ENCODE data around the gene BRPF1. TPM values are rescaled to one million over a fixed set of nuclear protein-coding genes. Genes with fewer than 3 reads are reported as not detected.

Gene BRPF1
- total RNA-seq, 2 donors from 2014 or later: 16.4 to 21.0 TPM

DNA sequence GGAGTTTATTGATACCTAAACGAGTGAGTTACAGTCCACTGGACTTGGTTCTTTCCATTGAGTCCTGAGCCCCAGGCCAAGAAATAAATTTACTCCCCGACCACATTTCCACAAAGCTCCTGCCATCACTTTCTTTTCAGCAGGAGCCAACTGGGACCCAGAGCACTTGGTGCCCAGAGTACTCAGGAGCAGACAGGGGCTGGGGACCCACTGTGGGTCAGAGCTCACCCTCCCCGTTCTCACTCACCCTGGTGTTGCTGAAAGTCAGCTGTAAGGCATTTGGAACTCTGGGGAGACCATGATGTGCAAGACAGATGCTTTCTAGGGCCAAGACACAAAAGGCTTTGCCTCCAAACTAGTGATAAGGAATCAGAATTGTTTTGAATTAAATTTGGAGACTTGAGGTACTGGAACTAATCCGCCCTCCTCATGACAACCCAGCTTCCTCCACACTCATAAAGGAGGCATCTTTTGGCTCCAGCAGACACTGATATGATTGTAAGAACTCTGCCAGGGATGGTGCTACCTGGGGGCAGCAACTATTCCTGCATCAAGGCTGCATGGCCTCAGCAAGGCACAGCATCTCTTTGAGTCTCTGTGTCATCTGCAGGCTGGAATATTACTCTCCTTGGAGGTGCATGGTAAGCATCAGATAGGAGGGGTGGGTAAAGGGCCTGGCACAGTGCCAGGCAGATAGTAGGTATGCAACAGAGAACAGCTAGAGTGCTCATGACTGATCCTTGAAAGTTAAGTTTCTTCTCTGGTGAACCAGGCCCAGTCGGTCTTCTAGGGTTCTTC lies 45.6 kb downstream of the BRPF1 start:
- no peak for ATAC-seq (ENCODE audit: insufficient number of reproducible peaks, low FRiP score, low read depth)
- no peaks in the 10 kb centered on the region for H3K9me3 ChIP-seq
- no peaks in the 10 kb centered on the region for H3K27me3 ChIP-seq (replicated peaks; ENCODE audit: insufficient read depth)
- TF ChIP-seq, protein P1, sequence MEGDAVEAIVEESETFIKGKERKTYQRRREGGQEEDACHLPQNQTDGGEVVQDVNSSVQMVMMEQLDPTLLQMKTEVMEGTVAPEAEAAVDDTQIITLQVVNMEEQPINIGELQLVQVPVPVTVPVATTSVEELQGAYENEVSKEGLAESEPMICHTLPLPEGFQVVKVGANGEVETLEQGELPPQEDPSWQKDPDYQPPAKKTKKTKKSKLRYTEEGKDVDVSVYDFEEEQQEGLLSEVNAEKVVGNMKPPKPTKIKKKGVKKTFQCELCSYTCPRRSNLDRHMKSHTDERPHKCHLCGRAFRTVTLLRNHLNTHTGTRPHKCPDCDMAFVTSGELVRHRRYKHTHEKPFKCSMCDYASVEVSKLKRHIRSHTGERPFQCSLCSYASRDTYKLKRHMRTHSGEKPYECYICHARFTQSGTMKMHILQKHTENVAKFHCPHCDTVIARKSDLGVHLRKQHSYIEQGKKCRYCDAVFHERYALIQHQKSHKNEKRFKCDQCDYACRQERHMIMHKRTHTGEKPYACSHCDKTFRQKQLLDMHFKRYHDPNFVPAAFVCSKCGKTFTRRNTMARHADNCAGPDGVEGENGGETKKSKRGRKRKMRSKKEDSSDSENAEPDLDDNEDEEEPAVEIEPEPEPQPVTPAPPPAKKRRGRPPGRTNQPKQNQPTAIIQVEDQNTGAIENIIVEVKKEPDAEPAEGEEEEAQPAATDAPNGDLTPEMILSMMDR (IDR thresholded peaks at IDR 0.05): no peak
- H3K27ac ChIP-seq: no peak overlapping the region
- no peak overlapping the region for H3K4me3 ChIP-seq
- DNase-seq (ENCODE audit: low spot score): no peak
- H3K4me1 ChIP-seq (ENCODE audit: control insufficient read depth in 1 of 2, low read depth in 2 of 2): peaks cover 6 to 8% of the 10 kb centered on the region in 2 donors
- peaks cover 14% of the 10 kb centered on the region for H3K36me3 ChIP-seq

DNA sequence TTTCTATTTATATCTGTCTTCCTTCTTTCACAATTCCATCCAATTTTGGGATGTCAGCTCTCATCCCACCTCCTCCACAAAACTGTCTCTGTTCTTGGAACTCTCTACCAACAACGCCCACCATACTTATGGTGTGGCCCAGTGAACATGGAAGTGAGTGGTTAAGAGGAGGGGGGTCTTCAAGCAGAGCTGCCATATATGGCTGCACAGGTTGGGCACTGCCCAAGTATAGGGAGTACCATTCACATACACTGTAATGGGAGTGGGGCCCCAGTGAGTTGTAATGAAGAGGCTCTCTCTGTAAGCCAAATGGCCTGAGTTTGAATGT lies 46.1 kb downstream of the BRPF1 start:
- ATAC-seq (ENCODE audit: insufficient number of reproducible peaks, low FRiP score, low read depth): no peak
- Histone ChIP-seq H3K27me3 (replicated peaks; ENCODE audit: insufficient read depth) (no peaks in the 10 kb centered on the region), H3K4me1 (ENCODE audit: control insufficient read depth in 1 of 2, low read depth in 2 of 2) (peaks cover 6 to 8% of the 10 kb centered on the region in 2 donors), H3K4me3 (no peak overlapping the region), H3K27ac (no peak overlapping the region), H3K36me3 (peaks cover 16% of the 10 kb centered on the region), H3K9me3 (no peaks in the 10 kb centered on the region)
- no peak for DNase-seq (ENCODE audit: low spot score)
- TF ChIP-seq, protein P1 (IDR thresholded peaks at IDR 0.05): no peak

DNA sequence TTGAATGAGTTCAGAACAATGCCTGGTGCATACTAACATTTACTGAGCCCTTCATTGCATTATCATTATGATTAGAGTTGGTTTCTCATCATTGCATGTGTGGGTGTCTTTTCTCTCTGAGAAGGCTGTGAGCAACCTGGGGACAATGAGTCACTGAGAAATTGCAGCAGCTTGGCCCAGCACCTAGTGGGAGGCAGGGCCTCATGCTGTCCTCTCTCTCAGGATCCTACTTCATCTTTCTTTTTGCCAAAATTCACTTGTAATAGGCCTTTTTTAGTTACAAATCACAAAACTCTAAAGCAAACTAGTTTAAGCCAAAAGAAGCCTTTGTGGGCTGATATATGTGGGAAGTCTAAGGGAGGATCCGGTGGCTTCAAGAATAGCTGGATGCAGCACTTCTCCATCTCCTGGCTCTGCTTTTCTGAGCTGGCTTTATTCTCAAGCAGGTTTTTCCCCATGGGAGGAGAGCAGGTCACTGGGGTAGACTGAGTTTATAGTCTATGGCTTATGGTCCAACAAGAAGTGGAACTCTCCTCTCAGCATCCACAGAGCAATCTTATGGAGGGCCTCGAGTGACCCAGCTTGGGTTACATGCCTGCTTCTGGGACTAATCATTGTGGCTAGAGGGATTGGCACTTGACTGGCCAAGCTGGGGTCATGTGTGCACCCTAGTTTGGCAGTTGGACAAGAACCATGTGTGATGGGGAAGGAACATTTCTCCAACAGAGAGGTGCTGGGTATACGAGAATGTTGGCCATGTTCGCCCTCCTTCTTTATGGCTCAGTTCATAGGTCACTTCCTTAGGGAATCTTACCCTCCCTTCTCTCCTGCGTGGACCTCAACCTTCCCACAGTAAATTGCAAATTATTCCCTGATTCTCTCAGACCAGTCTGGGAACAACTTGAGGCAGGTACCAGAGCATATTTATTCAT lies 46.9 kb downstream of the BRPF1 start:
- Histone ChIP-seq H3K4me1 (ENCODE audit: control insufficient read depth in 1 of 2, low read depth in 2 of 2) (peaks cover 6 to 8% of the 10 kb centered on the region in 2 donors), H3K9me3 (no peaks in the 10 kb centered on the region), H3K36me3 (peaks cover 18% of the 10 kb centered on the region), H3K4me3 (no peak overlapping the region), H3K27ac (no peak overlapping the region), H3K27me3 (replicated peaks; ENCODE audit: insufficient read depth) (no peaks in the 10 kb centered on the region)
- DNase-seq (ENCODE audit: low spot score): no peak
- TF ChIP-seq, protein P1 (IDR thresholded peaks at IDR 0.05): no peak
- ATAC-seq (ENCODE audit: insufficient number of reproducible peaks, low FRiP score, low read depth): no peak

DNA sequence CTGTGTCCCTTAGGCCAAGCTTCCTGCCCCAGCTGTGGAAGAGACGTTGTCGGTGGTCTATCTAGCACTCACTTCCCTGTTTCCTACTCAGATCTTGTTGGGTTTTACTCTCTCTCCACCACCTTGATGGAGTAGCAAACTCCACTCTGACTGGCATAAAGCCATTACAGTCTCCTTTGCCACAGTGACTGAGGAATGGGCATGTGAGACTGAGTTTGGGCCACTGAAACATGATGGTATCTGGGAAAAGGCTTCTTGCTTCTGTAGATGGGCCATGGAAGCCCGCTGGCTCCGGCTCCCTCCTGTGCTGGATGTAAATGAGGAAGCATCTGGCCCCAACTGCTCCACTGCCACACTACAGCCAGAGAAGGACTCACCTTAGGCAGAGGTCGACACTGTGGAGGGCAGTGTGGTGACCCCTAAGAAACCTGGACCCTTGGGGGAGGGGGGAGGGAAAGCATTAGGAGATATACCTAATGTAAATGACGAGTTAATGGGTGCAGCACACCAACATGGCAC lies 47.6 kb downstream of the BRPF1 start:
- H3K9me3 ChIP-seq: no peaks in the 10 kb centered on the region
- ATAC-seq (ENCODE audit: insufficient number of reproducible peaks, low FRiP score, low read depth) (no peak), DNase-seq (ENCODE audit: low spot score) (no peak)
- no peak overlapping the region for H3K4me3 ChIP-seq
- peaks cover 6 to 8% of the 10 kb centered on the region in 2 donors for H3K4me1 ChIP-seq (ENCODE audit: control insufficient read depth in 1 of 2, low read depth in 2 of 2)
- no peaks in the 10 kb centered on the region for H3K27me3 ChIP-seq (replicated peaks; ENCODE audit: insufficient read depth)
- H3K36me3 ChIP-seq: peaks cover 25% of the 10 kb centered on the region
- TF ChIP-seq, protein P1 (IDR thresholded peaks at IDR 0.05): no peak
- no peak overlapping the region for H3K27ac ChIP-seq

Data from thoracic aorta (tissue), 2 donors.